Posterior cingulate gyrus (tissue), 11 donors: ENCODE data around the gene VAV3.

Experiments
- DNase-seq, 10 donors: peaks; one replicate each; pipeline versions ENCODE4 v3.0.0 to v3.0.0-alpha.2; 2020 to 2021; ENCODE audit warnings: mixed read lengths in 3 of 10
- intact Hi-C: fragments of 100-400 bp; cut with DNase I; formaldehyde crosslinking; loops from one replicate; pipeline ENCODE4 v1.15.1; 2023

VAV3 gene

DNA sequence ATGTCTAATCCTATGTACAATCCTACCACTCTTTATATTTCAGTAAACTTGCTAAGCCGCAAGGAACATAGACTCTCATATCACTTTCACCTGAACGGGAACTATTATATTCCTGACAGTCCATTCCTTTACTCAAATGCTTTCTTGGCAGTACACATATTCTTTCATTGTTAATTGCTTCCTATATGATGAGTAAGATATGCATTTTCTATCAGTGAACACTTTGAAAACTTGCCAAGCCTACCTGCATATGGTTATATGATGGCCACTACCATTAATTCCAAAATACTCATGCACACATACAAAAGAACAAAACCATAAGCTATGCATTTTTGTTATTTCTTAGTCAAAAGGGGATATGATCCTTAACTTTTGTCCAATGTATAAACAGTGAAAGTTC, 341.5 kb downstream of the VAV3 start:
- intact Hi-C loops, result no loop called here
- DNase-seq, result no peak

DNA sequence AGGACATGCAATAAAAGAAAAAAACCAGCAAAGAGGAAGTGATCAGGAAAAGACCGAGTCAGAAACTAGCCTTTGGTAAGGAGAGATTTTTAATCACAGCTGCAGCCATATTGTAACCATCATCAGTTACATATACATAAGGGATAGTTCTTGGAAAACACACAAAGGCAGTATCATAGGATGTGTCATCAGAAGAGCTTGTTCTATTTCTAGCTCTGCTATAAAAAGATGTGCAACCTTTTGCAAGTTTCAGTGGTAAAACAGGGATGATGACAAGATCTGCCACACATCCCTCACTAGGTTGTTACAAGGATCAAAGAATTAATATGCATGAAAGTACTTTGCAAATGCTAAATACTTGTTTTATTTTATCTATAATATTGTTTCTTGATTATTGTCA, 342.0 kb downstream of the VAV3 start:
- no peak for DNase-seq
- intact Hi-C loops, result no loop called here

DNA sequence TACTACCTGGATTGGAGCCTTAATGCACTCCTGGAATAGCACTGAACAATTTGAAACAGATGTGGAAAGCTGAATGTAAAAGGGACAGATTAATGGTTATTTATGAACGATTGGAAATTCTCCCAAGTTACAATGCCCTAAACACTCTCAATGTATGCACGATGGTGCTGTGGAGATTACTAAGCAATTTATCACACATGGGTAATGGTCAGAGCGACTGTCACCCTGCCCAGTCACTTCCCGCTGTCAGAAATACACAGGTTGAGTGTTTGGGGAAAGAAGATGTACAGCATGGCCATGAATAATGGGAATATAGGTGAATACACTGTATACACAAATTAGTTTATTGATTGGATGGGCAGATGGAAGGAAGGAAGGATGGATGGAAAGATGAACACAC, 342.4 kb downstream of the VAV3 start:
- no peak for DNase-seq
- intact Hi-C loops, result no loop called here

DNA sequence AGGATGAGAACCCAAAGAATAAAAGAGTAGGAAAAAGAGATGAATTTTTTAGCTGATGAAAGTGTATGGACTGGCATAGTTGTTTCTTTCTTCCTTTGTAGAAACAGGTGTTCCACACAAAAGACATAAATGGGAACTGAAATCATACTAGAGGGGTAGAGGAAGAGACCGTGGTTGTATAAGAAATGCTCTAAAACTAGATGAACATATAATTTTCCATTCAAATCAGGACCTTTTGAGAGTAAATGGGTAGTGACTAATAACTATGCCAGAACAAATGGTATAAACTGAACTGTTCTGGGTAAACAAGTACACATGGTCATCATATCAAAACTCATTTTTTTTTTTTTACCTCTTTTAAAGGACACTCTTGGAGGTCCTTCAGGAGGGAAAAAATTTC, 344.2 kb downstream of the VAV3 start:
- DNase-seq, result no peak
- intact Hi-C loops, result no loop called here

DNA sequence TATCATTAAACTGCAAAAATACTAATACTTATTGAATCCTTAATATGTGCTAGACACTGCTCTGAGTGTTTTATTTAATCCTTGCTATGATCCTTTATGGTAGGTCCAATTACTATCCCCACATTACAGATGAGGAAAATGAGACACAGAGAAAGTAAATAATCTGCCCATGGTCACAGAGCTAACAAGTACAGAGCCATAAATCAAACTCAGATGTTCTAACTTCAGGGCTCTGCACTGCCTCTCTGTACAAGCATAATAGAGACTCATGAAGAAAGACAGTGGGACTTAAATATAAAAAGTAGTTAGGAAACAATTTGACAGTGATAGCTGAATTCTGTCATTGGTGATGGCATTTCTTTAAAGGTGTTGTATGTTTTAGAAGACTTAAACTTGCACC, 346.4 kb downstream of the VAV3 start:
- DNase-seq, result no peak
- intact Hi-C loops, result no loop called here

DNA sequence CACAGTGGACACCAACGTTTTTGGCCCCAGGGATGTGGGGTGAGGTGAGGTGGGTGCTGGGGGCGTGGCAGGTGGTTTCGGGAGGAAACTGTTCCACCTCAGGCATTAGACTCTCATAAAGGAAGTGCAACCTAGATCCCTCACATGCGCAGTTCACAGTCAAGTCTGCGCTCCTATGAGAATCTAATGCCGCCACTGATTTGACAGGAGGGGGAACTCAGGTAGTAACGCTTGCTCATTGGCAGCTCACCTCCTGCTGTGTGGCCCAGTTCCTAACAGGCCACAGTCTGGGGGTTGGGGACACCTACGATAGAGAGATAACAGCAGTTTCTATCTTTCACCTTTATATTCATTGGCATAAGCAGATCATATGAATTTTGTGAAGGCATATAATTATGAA, 347.1 kb downstream of the VAV3 start:
- peak in 2 of 10 donors; percentile 24 to 53 for DNase-seq
- intact Hi-C loops, result no loop called here

DNA sequence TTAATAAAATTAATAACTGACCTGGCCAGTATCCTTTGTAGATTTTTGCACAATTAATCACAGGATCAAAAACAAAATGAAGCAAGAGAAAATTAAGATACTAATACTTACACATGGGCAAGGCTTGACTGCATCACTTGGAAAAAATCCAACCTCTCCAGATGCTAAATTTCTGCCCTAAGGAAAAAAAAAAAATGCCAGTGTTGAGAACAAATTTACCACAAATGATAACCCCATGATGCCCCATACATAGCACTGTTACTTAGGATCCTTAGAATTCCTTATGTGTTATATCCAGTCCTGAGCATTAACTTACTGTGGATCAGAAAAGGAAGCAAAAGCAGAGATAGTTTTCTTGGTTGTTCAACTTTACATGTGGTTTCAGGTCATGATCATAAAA, 347.5 kb downstream of the VAV3 start:
- intact Hi-C loops, result no loop called here
- no peak for DNase-seq

DNA sequence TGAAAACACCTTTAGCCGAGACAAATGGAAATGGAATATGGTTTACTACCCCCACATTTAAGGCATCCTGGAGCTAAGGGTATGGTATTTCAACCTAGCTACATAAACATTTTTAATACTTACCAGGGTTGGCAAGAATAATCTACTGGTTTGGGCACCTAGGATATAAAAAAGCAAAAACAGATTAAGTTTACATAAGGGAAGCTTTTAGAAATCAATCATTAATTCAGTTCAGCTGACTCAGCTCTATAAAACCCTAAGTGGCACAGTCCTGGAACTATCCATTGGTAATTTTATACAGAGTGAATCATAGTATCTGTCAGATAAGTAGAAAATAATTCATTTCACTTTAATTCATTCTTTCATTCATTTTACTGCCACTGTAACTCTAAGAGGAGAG, 355.2 kb downstream of the VAV3 start:
- no peak for DNase-seq
- intact Hi-C loops, result no loop called here

DNA sequence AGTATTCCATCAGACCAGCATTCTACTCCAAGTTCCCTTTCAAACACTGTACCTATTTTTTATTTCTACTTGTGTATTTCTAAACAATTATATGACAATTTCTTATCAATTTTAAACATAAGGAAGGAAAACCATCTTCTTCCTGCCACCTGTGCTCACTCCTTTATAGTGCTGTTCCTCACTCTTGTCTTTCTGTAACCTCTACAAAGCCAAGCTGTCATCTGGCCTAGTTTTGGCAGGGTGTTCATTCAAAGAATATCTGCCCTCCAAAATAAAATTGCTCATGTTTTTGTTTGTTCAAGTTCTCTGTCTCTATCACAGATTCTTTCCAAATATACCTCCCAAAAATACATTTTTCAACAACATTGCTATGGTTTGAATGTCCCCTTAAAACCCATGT, 360.2 kb downstream of the VAV3 start:
- no peak for DNase-seq
- intact Hi-C loops, result no loop called here

DNA sequence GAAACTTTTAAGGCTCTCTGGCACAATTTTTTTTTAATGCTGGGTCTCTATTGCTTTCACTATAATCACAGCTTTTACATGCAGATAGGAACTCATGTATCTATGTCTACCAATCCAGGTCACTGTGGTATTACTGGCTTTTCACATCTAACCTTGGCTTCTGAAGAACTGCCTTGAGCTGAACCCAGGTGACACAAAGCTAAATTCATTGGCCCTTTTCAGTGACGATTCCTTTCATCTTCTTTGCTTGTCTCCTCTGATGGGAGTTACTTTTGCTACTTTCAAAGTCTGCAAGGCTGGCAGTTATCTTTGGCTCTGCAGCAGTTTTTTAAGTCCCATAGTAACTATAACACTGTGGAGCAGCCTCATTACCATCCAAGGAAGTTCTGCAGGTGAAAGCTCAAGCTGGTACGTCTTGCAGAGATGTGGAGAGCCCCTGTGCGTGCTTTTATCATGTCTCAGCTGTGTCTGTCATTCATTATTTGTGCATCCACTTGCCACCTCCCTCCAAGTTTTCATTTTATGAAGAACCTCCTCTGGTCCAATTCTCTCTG, 364.3 kb downstream of the VAV3 start:
- DNase-seq, result no peak
- intact Hi-C loops, result no loop called here

DNA sequence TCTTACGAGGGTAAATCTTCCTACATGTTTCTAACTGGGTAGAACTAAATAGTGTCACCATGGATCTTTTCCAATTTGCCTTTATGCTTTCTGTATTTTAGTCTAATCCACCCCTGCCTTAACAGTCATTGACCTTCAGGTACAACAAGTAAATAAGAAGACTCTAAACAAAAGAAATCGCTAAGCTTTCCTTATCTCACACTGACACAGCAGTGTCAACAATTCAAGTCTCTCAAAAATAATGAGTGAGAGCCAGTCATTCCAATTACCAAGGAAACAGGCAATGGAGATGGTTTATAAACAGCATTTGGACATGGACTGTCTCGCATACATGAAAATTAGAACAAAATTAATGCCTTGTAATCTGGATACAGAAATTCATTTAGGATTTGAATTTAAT, 365.8 kb downstream of the VAV3 start:
- no peak for DNase-seq
- intact Hi-C loops, result no loop called here

DNA sequence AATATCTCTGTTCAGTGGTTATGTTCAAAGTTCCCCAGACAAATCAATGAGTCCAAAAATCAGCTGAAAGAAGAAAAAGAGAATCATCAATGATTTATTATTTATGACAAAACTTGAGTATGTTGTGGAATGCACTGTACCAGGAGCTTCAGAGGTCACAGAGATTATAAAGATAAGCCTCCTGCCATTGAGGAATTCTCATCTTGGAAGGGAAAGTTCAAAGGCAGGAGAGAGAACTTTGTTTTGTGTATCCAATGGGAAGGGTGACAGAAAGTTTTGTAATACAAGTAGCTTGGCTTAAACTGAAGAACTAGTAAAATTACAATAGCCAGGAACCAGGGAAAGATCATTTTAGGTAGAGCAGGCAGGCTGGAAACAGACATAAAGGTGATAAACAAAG, 367.7 kb downstream of the VAV3 start:
- intact Hi-C loops, result no loop called here
- DNase-seq, result no peak

DNA sequence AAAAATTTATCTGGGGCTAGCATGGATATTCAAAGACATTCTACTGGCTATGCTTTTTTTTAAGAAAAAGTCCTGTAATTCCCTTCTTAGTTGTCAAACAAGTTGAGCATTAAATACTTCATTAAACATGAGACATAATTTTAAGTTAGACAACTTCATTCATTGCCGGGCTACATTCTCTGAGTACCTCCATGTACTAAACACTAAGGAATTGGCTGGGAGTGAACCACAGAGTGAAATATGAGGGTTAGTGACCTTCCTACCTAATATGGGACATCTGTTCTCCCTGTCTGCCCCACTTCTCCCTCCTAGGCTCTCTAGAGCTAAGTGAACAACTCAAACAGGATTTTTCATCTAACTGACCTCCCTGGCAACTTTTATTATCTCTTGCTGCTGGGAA, 370.4 kb downstream of the VAV3 start:
- intact Hi-C loops, result no loop called here
- no peak for DNase-seq

DNA sequence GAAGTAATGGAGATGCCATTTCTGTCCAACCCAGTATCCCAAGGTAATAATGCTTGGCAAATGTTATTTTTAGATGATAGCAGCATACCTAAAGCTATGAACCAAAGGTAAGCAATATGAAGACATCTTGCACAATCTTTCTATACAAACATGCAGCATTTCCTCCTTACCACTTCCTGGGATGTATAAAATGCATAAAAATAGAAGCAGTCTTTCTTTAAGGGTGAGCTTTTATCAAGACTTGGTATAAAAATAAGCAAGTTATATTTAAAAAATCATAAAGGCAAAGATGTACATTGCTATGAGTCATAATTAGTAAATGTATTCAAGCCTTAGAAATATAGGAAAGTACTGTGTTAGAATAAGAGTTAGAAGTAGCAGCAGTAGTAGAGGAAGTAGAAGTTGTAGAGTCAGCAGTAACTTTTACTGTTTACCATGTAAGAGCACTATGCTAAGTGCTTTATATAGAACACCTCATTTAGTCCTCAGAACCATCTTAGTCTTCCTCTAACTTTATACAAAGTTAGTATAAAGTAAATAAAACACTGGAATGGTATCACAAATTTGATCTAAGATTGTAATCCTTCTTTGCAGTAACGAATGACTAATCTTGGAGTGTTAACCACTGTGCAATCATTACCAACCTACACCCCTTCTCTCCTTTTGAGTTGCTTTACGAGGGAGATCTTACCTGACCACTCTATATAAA, 371.3 kb downstream of the VAV3 start:
- intact Hi-C loops, result no loop called here

DNA sequence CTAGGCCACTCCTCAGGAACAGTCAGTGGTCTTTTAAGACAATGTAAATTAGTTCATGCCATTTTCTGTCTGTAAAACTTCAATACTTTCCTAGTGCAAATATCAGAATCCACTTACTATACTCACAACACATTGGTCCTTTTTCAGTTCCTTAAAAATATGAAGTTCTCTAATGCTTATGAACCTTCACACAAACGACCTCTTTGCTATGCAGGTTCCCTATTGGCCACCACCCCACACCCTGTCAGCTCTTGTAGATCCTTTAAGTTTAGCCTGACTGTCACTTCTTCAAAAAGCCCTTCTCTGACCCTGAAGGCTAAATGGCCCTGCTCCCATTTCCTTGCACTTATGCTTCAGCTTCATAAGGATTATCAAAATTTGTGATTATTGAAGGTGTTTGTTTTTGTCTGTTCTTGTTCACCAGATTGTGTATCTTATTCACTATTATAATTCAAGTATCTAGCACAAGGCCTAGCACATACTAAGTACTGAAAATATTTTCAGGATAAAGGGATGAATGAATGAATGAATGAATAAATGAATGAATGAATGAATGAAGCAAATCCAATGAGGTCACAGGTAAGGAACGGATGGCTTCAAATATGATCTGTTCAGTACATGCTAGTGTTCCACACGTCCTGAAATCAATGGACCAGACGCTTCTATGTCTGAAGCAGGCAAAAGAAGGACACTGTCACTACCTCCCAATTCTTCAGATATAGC, 373.9 kb downstream of the VAV3 start:
- intact Hi-C loops, result no loop called here

More for the DNA sequence above, 371.3 kb downstream of the VAV3 start:
- no peak for DNase-seq

DNA sequence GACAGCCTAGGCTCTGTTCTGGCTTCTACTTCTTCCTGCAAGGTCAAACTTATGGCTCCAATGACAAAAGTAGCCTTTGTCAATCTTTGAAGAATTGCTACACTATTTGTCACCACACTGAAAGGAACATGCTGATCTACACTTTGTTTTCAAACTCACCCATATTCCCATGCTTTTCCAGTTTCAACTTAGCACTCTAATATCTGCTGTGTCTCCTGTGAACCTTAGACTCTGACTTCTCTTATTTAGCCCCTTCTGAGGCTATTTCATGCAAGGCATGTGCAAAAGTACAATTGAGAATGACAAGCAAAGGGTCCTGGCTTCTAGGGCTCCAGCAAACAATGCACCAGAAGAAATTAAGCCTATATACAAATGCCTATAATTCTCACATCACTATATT, 374.9 kb downstream of the VAV3 start:
- no peak for DNase-seq
- intact Hi-C loops, result no loop called here

More for the DNA sequence above, 373.9 kb downstream of the VAV3 start:
- DNase-seq, result no peak

DNA sequence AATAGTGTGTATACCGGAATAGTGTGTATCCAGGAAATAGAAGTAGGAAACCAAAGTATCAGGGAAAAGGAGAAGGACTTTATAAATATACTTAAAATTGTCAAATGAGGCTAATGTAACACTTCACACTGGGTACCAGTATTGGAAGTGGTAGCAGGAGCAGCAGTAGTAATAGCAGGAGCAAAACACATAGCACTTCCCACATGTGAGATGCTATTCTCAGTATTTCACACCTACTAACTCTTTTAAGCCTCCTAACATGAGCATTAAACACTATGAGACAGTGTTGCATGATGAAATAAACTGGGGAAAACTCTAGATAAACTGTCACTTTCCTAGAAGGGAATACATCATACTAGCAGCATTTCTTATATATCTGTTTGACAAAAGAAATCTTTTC, 376.7 kb downstream of the VAV3 start:
- DNase-seq, result no peak
- intact Hi-C loops, result no loop called here

DNA sequence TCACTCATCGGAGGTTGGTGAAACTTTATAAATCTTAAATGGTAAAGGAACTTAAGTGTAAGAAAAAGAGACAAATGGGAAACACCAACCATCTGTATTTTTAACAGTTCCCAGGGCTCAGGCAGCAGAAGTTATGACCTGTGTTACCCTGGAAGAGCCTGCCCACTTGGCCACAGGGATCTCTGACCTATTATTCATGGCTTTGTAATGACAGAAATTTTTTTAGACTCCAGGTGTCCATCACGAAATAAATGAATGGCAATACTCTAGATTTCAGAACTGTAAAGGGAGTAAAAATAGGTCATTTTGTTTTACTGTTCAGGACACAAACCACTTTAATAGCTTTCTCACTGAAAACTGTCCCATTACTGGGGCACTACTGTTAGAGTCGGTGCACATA, 389.8 kb downstream of the VAV3 start:
- intact Hi-C loops, result no loop called here

DNA sequence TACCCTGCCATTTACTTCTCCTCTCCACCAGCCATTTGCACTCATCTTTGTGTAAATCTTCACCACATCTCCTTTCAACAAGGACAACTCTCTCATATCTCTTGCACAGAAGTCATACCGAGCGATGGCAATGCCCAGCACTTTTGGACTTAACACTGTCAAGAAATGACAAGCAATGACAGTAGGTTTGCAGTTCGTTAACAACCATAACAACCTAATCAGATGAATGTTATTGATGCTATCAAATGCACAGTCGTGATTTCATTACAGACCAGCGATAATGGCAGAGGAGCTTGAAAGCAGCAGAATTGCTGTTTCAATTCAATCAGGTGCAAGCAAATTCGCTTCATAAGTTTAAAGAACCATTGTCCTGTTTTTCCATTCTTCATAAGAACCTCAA, 390.9 kb downstream of the VAV3 start:
- no peak for DNase-seq
- intact Hi-C loops, result no loop called here

More for the DNA sequence above, 389.8 kb downstream of the VAV3 start:
- no peak for DNase-seq

DNA sequence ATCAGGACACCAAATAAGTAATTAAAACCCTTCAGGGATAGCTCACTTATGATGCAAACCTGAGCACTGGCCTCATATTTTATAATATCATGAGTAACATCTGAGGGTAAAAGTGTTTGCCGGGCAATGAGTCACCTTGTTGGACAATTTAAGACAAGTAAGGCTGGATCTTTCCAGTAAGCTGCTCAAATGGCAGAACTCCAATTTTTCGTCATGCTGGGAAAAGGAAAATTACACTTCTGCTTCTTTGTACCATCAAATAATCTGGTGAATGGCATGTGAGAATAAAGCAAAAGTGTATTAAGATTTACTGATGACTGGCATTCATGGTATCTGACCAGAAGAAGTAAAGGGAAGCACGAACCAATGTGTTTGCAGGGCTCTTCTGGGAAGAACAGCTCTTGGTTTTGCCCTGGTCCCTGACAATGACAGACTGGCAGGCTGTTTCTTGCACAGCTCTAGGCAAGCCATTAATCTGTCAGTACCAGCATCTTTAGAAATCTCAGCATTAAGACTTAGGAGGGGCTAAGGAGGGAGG, 392.2 kb downstream of the VAV3 start:
- no peak for DNase-seq
- intact Hi-C loops, result no loop called here

DNA sequence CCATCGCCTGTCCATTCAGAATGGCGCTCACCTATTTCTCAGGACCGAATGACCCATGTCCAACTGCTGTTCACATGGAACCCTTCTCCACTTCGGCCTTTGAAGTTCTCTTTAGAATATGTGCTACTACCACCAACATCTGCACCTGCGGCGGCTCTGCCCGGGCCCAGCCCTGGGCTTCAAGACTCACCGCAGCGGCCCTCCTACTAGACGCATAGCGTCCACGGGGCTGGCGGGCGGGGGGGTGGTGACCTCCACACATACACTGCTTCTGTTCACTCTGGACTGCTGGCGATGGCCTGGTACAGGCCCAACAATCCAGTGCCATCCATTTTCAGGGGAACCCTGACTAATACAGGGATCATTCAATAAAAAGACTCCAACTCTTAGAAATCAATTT, 394.2 kb downstream of the VAV3 start:
- no peak for DNase-seq
- intact Hi-C loops, result no loop called here

DNA sequence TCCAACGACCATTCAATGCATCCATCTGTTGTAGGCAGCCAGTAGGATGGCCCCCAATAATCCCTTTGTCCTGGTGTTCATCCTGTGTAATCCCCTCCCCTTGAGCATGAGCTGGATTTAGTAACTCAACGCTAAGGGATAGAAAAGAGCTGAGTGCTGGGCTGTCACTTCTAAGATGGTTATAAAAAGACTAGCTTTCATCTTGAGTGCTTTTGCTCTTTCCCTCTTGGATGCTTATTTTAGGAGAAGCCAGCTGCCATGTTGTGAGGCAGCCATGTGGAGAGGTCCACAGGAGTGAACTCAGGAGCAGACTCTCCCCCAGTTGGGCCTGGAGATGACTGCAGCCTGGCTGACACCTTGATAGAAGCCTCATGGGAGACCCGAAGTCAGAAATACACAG, 401.5 kb downstream of the VAV3 start:
- no peak for DNase-seq
- intact Hi-C loops, result no loop called here
